Measurements from ENCODE around the gene KIF16B. TPM values are rescaled to one million over a fixed set of nuclear protein-coding genes. Genes with fewer than 3 reads are reported as not detected.

The KIF16B gene
- polyA plus RNA-seq, 5 donors = 9.8 to 12.6 (median 10.9) TPM

GRCh38 chr20:16400234-16400633 is 173.0 kb downstream of the KIF16B start:
- DNase-seq = no peak

- no peak for DNase-seq
These were observed 173.4 kb downstream of the KIF16B start for GRCh38 chr20:16399801-16400200.

DNA sequence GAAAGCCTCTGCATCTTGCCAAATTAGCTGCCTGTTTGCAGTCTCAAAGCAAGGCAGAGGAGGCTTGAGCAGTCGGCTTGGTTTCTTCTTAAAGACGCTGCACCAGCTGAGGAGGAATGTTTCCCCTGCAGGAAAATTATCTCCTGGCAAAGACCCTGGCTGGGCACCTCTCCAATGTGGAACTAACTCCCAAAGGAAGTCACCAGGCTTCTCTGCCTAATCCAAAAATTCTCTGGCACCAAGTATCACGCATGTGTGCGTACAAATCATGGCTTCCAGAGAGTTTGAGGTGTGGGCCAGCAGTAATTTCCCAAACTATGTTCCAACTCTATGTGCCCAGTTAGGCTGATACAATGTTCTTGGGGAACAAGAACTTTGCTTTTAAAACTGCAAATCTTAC is 176.2 kb downstream of the KIF16B start:
- peak; percentile 51 to 61 for DNase-seq

DNA sequence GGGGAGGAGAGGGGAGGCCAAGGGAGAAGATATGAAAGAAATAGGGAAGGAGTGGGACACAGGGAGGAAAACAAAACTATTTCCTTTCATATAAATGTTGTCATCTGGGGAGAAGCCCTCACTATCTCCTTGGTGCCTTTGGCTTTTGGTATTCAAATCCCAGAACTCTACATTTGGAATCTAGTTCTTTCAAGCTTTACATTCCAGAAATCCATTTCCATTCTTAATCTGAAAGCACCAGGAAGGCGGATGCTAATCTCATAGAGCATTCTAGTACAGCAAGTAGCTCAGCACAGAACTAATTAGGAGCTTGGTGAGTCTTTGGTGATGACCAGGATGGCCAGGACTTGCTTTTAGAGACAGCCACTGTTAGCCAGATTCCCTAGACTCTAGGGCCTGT is 177.9 kb downstream of the KIF16B start:
- DNase-seq = no peak

DNA sequence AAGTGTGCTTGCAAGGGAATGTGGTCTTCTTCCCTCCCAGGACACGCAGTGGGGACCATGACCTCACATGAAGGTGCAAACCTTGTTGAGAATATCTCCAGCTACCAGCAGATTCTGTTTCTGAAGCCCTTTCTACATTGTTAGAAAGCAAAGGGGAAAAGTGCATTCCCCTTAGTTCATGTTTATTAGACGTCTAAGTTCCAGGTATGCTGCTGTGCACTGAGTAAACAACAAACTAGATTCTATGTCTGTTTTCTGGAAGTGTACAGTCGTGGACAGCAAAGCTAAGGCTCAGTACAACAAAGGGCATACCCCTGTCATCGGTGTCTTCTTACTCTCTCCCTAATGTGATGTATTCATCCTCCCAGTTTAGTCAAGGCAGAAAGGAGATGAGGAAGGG is 178.5 kb downstream of the KIF16B start:
- DNase-seq = no peak

- no peak for DNase-seq
These were observed 179.4 kb downstream of the KIF16B start for GRCh38 chr20:16393836-16394235.

- DNase-seq = no peak
These were observed 180.0 kb downstream of the KIF16B start for GRCh38 chr20:16393297-16393696.

GRCh38 chr20:16392346-16392745 is 180.9 kb downstream of the KIF16B start:
- DNase-seq = no peak

DNA sequence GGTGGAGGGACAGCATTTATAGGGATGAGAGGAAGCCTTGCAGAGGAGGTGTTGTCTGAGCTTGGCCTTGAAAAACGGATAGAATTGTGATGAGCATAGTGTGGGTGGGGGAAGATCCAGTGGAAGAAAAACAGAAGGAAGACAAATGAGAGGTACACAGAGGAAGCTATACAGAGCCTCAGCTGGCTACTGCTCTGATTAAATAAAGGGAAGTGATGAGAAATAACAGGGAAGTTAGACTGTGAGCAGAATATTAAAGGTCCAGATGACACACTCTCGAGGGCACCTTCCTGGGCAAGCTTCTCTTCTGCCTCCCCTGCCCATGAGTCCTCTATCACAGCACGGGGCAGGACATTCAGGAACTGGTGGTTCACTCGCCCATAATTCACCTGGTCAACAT is 182.3 kb downstream of the KIF16B start:
- no peak for DNase-seq

- no peak for DNase-seq
These were observed 184.5 kb downstream of the KIF16B start for GRCh38 chr20:16388731-16389130.

GRCh38 chr20:16387666-16388065 is 185.6 kb downstream of the KIF16B start:
- no peak for DNase-seq

DNA sequence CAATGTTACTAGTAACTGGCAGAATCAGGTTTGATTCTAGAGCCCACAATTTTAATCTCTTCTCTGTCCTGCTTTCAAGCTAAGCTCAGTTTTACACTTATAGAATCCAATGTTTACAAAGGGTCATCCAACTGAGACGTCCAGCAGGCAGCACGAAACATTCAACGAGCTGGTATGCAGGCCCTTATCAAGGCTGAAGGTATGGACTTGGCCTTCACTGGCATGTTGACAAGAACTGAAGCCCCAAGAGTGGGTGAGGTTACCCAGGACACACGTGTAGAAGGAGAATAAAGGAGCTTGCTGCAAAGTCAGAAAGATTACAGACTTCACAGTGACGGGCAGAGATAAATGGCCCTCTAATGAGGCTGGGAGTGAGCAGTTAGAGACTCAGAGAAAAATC is 187.4 kb downstream of the KIF16B start:
- DNase-seq = no peak

DNA sequence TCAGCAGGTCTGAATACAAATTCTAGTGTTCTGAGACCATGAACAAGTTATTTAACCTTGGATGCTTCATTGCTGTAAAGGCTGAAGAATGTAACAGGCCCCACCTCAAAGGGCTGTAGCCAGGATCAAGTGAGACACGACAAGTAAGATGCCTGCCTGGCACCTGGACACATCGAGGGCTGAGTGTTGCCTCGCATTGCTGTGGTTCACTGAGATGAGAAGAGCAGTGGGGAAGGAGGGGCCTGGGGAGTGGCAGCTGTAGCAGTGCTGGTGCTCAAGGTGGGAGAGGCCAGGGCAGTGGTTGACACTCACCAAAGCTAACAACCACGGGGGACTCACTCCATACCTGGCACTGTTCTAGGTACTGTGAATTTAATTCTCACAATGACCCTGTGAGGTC is 187.8 kb downstream of the KIF16B start:
- DNase-seq = no peak

DNA sequence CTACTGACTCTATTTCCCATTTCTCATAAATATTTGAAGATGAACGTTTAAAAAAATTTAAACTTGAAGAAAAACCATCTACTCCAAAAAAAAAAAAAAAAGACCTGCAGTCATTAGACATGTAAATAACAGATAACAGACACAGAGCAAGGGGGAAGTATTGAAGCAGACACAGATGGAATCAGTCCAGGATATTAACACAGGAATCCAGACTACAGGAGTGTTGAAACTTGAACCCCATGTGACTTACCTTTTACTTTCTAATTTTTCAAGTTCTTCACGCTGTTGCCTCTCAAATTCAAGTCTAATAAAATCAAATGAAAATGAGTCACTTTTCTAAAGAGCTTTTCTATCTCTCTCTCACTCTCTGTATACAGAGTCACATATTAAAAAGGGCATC is 191.8 kb downstream of the KIF16B start:
- no peak for DNase-seq

DNA sequence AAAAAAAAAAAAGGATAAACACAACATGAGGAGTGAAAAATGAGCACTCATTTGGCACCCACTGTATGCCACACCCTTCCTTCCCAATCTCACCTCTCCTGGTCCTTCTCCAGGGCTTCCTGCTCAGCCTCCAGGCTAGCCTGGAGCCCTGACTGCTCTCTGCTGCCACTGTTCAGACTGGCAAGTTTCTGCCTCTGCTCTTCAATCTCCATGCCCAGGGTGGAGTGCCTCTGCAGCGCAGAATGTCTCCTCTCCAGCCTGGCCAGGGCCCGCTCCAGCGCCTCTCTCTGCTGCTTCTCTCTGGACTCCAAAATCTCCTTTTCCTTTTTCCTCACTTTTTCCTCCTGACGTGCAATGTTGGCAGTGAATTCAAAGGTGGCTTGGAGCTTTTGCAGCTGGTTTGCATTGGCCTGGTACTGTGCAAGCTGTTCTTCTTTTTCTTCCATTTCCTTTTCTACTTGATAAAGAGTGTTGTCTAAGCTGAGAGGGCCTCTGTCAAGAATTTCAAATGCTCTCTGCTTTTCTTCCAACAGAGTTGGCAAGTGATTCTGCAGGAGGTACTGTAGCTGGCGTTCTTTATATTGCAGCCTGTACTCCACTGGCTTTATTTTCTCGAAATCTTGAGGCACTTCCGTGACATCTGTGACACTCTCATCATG is 194.4 kb downstream of the KIF16B start:
- DNase-seq = peak in 1 of 2 donors; percentile 29

GRCh38 chr20:16378122-16378521 is 195.1 kb downstream of the KIF16B start:
- DNase-seq = no peak

DNA sequence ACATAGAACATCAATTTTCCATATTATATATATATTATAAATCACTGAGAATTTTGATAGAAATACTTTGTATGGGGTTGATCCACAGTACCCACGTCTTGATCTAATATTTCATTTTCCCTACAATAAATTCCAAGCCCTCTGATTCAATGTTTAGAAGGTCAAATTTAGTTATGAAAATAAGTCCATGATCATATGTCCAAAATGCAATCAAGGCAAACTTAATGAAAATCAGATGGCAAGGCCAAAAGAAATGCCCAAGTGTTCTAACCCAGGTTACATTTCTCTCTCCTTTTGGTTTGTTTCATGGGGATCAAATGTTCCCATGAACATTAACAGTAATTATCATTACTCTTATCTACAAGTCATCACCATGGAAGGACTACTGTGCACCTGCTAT is 203.8 kb downstream of the KIF16B start:
- no peak for DNase-seq

DNA sequence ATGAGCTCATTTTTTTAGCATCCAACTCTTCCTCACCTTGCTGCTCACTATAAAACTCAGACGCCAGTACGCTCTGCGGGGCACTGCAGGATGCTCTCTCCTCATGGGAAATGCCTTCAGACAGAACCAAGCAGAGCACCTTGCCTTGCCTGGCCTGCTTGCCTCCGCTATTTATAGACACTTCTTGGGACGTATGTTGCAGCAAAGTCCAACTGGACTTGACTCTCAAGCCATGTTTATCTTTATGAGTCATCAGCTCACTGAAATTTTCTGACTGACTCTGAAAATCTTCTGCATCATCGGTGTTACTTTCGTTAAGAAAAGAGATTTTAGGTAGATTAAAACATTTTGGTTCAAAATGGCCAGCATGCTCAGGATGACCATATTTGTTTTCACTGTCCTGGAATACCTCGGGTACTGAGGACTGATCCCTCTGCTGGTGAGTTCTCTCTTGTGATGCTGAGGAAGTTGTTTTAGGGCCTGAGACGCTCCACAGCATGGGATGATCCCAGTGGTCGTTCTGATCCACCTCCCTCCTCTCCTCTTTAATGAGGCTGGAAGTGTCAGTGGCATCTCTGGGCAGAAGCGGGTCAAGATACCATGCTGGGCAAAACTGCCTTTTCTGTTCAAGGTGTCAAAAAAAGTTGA is 204.5 kb downstream of the KIF16B start:
- no peak for DNase-seq

- DNase-seq = no peak
These were observed 205.2 kb downstream of the KIF16B start for GRCh38 chr20:16367948-16368560.

- no peak for DNase-seq
These were observed 206.7 kb downstream of the KIF16B start for GRCh38 chr20:16366529-16366928.

- peak in 1 of 2 donors; percentile 2 for DNase-seq
These were observed 208.9 kb downstream of the KIF16B start for GRCh38 chr20:16364320-16364687.

DNA sequence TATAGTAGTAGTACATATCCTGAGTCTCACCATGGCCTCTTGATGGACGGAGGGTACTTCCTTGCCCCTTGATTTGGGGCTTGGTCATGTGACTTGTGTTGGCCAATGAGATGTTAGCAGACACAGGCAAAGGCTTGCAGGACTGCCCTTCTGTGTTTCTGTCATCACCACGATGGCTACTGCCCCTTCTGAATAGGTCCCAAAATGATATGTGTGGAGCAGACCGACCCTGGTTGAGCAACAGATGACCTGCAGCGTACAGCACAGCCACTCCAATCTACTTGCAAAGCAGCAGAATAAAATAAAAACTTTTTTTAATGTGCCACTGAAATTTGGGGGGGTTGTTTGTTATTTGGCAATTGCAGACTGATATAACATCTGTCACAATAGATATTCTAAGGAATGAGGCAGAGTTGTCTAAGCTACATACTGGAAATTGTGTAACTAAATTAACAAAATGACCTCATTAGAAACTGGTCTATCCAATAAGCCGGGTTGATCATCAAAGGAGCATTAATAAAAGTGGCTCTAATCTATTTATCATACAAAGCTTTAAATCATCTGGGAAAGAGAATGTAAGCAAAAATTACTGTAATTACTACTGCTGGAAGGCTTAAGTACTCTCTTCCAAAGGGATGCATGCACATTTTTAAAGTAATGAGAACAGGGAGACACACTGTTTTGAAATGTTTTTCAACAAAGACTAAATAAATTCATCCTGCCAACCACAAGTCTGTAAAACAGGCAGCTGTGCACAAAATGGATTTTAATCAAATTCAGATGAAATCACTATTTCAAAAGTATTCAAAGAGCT is 209.5 kb downstream of the KIF16B start:
- peak; percentile 21 to 33 for DNase-seq

DNA sequence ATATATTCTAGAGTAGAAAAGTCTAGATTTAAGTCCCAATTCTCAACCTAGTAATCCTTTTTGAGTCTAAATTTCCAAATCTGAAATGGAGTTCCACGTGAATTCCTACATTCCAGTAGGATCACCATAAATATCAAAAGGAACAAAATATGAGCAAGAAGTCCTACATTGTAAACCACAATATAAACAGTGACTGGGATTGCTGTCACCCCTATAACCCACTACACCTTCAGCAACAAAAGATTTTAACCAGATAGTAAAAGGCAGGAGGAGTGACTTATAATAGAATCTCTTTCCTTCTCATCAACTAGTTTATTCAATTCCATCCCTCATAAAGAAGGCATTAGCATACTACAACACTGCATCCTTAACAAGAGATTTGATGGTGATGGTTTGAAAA is 210.6 kb downstream of the KIF16B start:
- no peak for DNase-seq

Data from right lung (tissue), 5 donors.